CD4-positive, alpha-beta T cell treated with Interferon gamma for 1 hour (primary cell): ENCODE measurements around the gene GPC1.
"Not testable (repeated sequence)": the region's sequence is repeated elsewhere in the genome, so short reads cannot be mapped to it uniquely, and the experiment has no call there.

Experiments
- DNase-seq: peaks from one replicate; pipeline ENCODE4 v3.0.0-alpha.2; 2020

Gene GPC1

GRCh38 chr2:240435457-240435947 is at the start of gene GPC1:
TSS of gene GPC1 (plus strand) at chr2:240435663. CDS start at chr2:240435919, 256 bp downstream.
- DNase-seq, result peak; percentile 58

DNA sequence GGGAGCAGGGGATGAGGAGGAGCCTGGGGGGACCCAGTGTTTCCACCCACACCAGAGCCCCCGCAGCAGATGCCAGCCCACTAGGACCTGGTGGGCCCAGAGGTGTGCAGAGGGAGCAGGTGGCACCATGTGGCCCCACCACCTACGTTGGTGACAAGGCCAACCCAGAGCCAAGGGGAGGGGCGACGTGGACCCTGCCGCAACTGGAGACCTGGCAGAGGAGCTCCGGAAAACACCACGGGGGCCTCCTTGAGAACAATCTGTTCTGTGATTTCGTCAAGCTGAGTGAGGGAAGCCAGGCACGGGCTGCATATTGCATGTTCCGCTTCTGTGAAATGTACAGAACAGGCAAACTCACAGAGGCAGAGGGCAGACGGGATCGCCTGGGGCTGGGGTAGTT is 49.1 kb upstream of the GPC1 start:
- no peak for DNase-seq

GRCh38 chr2:240386743-240387142 is 48.7 kb upstream of the GPC1 start:
- DNase-seq, result not testable (repeated sequence)

DNA sequence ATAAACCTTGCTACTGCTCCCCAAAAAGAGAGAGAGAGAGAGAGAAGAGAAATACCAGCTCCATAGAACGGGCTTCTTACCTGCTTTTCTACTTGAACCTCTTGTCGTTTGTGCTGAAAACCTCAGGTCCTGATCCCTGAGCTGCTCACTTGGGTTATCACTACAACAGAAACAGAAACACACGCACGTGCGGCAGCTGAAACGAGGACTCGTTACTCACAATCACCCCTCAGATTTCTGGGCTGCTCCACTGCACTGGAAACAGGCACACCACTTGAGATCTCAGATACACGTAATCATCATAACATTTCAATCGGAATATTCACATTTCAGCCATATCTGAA is 48.2 kb upstream of the GPC1 start:
- DNase-seq, result no peak

GRCh38 chr2:240387669-240388358 is 47.6 kb upstream of the GPC1 start:
- no peak for DNase-seq

- DNase-seq, result no peak
These were observed 46.8 kb upstream of the GPC1 start for GRCh38 chr2:240388471-240389301.

- DNase-seq, result no peak
These were observed 46.1 kb upstream of the GPC1 start for GRCh38 chr2:240389302-240389805.

DNA sequence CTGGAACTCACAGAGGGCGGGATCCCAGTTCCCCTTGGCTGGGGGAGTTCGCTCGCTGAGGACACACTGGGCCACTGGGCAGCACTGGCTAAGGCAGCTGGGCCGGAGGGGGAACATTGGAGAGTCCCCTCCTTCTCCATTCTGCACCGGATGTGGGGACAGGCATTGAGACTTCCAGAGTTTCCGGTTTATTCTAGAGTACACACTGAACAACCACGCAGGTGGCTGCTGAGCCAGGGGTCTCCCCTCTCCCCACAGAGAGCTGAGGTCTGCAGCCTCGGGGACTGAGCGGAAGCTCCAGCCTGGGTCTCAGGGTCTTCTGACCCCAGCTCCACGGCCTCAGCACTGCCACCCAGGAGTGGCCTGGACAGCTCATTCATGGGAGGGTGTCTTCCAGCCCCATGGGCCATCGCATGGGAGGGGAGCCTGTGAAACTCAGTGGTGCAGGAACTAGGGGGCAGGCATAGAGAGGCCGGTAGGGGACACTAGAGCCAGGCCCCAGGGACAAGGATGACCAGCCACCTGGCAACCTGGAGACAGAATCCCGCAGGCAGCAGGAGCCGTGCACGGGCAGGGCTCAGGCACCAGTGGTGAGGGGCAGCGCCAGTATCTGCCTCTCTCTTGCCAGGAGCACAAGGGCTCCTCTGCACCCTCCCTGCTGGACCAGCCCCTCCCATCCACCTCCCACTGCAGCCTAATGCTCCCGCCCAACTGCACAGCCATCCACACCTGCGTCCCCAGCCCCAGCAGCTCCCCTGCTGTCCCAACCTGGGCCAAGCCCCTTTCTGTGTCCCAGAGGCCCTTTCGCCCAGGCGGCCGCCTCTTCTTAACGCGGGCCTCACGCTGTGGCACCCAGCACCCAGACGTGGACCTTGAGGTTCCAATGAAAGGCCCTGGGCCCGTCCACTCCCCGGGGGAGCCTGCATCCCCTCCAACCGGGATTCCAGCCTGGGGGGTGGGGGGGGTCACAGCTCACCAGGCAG is 45.1 kb upstream of the GPC1 start:
- DNase-seq, result no peak

DNA sequence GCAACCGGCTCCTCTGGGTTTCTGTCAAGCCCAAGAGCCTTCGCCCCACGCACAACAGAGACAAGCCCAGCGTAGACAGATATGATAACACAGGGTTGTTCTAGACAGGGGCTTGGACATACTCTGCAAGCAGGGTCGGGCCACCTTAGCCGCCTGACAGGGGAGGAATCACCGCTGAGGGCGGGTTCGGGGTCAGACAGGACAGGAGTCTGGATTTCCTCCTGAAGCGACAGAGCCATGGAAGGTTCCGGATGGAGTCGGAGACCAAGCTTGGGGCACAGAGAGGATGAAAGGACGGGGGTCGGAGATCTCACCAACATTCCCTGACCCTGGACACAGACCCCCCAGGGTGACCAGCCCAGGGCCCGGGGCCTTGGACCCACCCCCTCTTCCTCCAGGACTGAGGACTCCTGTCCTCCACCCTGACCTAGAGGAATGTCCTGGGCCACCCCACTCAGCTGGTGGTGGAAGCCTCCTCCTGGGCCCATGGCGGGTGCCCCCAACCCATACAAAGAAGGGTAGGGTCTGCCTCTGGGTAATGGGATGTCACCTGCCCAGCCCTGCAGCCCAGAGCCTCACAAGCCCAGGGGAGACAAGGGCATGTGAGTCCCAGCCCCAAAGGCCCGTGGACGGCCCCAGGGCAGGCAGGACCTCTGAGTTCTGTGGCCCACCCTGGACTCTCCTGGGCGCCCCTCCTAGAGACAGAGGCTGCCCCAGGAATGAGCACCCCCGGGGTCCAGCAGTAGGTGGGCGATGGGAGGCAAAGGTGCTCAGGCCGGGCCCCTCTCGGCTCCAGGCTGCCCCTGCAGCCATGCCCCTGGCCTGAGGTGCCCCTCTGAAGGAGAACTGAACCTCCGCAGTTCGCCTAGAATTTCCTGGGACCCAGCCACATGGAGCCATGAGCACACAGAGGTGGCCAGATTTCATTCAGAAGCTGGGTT is 44.1 kb upstream of the GPC1 start:
- no peak for DNase-seq

DNA sequence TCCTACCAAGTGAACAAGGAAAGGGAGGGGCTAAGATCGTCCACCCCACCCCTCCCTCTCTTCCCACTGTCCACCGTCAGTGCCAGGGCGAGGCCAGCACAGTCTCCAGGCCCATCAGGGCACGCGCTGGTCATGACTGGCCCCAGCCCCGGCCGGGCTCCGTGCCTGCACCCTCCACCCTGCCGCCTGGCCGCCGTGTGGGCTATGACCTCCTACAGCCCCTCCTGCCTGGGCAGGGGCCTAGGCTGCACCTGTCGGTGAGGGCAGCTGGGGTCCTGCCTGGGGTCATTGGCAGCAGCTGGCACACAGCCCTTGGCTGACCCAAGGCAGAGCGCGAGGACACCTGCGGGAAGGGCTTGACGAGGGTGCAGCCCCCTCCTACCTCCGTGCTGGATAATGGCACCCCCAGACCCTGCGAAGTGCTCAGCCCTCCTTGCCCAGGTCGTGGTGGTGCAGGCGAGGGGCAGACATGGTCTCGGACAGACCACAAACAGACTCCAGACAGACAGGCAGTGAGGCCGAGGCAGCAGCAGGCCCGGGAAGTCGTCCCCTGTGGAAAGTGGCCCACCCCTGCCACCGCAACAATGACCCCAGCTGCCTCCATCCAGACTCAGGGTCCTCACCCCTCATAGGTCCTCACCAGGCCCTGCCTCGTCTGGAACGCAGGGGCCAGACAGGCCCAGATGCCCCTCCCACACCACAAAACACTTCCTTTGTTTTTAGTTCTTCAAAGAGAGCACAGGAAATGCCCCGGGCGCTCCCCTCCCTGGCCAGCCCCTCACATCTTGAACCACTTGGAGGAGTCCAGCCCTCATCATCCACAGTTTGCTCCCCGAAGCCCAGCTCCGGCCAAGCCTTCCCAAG is 43.1 kb upstream of the GPC1 start:
- no peak for DNase-seq

DNA sequence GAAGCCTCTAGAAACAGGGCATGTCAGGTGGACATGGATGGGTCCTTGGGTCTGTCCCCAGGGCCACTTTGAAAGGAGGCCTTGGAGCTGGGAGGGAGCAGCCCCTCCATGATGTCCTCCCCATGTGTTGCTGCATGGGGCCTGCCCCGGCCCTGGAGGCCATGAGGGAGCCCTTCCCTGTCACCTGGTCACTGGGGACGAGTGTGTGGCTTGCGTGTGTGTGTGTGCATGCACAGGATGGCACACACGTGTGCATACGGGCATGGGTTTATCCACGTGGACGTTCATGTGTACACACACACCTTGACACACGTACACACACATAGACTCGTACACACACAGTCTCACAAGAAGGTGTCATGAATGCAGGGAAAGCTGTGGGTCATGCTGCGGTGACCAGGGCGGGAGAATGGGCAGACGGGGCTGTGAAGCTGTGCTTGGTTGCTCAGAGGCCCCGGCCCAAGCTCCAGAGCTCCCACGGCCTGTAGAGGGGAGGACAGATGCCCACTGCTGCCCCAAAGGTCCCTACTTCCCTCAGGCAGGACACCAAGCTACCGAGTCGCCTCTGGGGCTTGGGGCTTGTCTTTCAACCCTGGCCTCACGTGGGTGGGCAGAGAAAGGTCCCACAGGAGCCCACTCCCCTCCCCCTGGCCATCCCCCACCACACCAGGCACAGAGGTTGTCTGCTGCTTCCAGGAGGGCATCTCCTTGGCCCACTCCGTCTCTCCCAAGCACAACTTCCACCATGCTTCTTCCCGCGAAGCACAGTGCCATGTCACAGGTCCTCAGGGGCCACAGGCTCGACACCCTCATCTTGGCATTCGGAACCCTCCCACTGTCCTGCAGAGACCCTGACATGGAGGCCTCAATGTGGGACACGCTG is 42.3 kb upstream of the GPC1 start:
- DNase-seq, result no peak

DNA sequence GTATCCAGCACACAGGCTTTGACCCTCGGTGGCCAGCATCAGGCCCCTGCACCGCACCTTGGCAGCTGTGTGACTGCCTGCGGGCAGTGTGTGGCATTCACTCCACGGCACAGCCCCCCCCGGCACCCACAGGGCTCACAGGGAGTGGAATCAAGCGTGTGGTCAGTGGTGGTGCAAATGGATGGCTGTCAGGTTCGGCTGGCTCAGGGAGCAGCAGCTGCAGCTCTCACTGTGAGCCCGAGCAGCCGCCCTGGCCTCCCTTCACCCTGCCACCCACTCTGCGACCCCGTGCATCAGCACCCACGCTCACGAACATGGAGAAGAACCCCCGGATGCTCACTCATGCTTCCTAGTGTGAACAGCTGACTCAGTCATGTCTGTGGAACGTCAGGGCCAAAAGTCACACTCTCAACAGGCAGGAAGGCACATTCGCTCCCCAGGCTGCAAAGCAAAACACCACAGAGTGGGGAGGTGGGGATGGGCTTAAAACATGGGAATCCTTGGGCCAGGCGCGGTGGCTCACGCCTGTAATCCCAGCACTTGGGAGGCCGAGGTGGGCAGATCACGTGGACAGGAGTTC is 41.5 kb upstream of the GPC1 start:
- DNase-seq, result no peak

DNA sequence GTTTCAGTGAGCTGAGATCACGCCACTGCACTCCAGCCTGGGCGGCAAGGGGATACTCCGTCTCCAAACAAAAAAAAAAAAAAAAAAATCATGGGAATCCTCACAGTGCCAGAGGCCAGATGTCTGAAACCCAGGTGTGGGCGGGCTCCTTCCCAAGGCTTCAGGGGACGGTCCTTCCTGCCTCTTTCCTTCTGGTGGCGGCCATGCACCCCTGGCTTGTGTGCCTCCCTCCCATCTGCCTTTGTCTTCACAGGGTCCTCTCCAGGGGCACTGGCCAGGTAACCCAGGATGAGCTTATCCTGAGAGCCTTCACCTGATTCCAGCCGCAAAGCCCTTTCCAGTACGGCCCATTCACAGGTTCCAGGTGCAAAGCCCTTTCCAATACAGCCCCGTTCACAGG is 40.9 kb upstream of the GPC1 start:
- DNase-seq, result no peak

GRCh38 chr2:240395448-240395847 is 40.0 kb upstream of the GPC1 start:
- no peak for DNase-seq

DNA sequence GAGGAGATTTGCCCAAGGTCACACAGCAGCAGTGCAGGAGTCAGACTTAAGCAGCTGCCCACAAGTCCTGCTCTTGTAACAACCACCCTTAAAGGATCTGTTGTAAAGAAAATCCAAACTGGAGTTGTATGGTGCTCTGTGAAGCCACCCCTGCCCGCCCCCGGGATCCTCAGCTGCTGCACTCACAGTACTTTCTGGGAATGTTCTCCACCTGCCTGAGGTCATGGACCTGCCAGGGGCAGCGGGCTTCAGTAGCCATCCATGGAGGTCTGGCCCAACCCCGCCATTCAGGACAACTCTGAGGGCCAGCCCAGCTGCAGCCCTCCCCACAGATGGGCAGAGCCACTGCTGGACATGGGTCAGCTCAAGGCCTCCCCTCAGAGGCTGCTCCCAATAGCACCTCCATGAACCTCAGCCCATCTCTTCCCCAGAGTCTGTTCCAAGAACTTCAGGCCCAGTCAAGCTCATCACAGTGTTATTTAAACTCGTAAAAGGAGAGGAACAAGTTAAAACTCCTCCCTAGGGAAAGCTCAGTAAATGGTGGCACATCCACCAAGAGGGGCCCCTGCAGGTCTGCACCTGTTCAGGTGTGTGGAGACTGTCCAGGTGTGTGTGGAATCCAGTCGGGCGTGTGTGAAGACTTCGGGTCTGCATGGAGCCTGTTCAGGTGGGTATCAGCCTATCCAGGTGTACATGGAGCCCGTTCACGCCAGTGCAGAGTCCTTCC is 39.4 kb upstream of the GPC1 start:
- DNase-seq, result no peak

- no peak for DNase-seq
These were observed 38.6 kb upstream of the GPC1 start for GRCh38 chr2:240396623-240397541.

DNA sequence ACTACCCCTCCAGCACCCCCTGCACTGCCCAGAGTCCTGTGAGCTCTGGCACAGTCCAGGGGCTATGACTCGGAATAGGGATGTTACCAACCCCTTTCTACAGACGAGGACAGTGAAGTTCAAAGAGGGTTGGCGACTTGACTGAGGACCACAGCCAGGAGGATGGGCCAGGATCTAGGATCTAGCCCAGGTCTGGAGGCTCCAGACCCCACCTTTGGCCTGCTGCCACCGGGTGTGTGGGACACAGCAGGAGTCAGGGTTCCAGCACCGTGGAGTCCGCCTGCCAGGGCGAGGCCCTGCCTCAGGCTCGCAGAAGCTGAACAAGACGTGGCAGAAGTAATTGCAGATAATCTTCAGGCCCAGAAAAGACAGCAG is 37.9 kb upstream of the GPC1 start:
- DNase-seq, result no peak
